HepG2 (cell line): ENCODE measurements around the gene COX4I2. TPM values are rescaled to one million over a fixed set of nuclear protein-coding genes. Genes with fewer than 3 reads are reported as not detected.

Experiments
- CAMTA2 ChIP-seq: sonication (generic); formaldehyde crosslinking; IDR thresholded peaks from 2 replicates; pipeline ENCODE4 v1.4.0; 2020; ENCODE audit warnings: mild to moderate bottlenecking, missing genetic modification reagents, borderline replicate concordance
- FOXO1 ChIP-seq: sonication (generic); formaldehyde crosslinking; IDR thresholded peaks from 2 replicates; pipeline ENCODE4 v1.4.0; 2020; ENCODE audit warnings: missing genetic modification reagents
- FOXP1 ChIP-seq, 2 experiments: fragments of 450-650 bp in 1 of 2; IDR thresholded peaks; 2 replicates each; pipeline ENCODE4 v1.6.1; 2017 to 2018; ENCODE audit warnings: antibody characterized with exemption in 1 of 2
- GABPB1 ChIP-seq: IDR thresholded peaks from 2 replicates; pipeline ENCODE4 v1.6.1; 2016; ENCODE audit warnings: mild to moderate bottlenecking, missing genetic modification reagents, moderate library complexity, missing compliant biosample characterization
- GATA4 ChIP-seq: sonication (generic); IDR thresholded peaks from 2 replicates; pipeline ENCODE4 v1.6.1; 2016; ENCODE audit warnings: antibody characterized with exemption, low read depth, borderline replicate concordance
- LCORL ChIP-seq, 2 experiments: fragments of 450-650 bp in 1 of 2; sonication (generic) in 1 of 2; formaldehyde crosslinking in 1 of 2; IDR thresholded peaks; 2 replicates each; pipeline versions ENCODE4 v1.5.0 to v1.6.1; 2017 to 2020; ENCODE audit warnings: antibody characterized with exemption in 1 of 2, missing genetic modification reagents in 1 of 2
- PHF20 ChIP-seq: sonication (generic); formaldehyde crosslinking; IDR thresholded peaks from 2 replicates; pipeline ENCODE4 v1.5.0; 2020; ENCODE audit warnings: mild to moderate bottlenecking, missing genetic modification reagents
- RAD21 ChIP-seq: fragments of 450-650 bp; formaldehyde crosslinking; IDR thresholded peaks from 2 replicates; pipeline ENCODE4 v1.5.0; 2020; ENCODE audit warnings: mild to moderate bottlenecking
- SOX6 ChIP-seq, 2 experiments: fragments of 450-650 bp in 1 of 2; sonication (generic) in 1 of 2; formaldehyde crosslinking in 1 of 2; IDR thresholded peaks; 2 replicates each; pipeline versions ENCODE4 v1.4.0 to v1.6.1; 2017 to 2020; ENCODE audit warnings: antibody characterized with exemption in 1 of 2, mild to moderate bottlenecking in 1 of 2, missing genetic modification reagents in 1 of 2
- SP4 ChIP-seq: sonication (generic); formaldehyde crosslinking; IDR thresholded peaks from 2 replicates; pipeline ENCODE4 v1.8.1; 2023; ENCODE audit warnings: mild to moderate bottlenecking, missing genetic modification reagents
- ZFP36 ChIP-seq: fragments of 150-350 bp; IDR thresholded peaks from 2 replicates; pipeline ENCODE4 v1.6.1; 2018; ENCODE audit warnings: borderline replicate concordance, low read length, low read depth; ENCODE audit not compliant: partially characterized antibody
- ZNF746 ChIP-seq: sonication (generic); formaldehyde crosslinking; IDR thresholded peaks from 2 replicates; pipeline ENCODE4 v1.8.0; 2022; ENCODE audit warnings: mild to moderate bottlenecking, missing genetic modification reagents
- polyA plus RNA-seq, 8 experiments: library from polyadenylated mRNA; depleted of rRNA in 3 of 8; stranded (reverse) in 7 of 8; unstranded in 1 of 8; fragments of >200 nt; fragmentation: Illumina TruSeq in 4 of 8; extraction: Trizol in 4 of 8; gene quantifications; 2 replicates each; pipeline versions ENCODE4 v1.2.1 to v1.2.3, GENCODE V29; 2011 to 2016; ENCODE audit warnings: low read depth in 4 of 8, missing spikeins in 1 of 8, mixed read lengths in 1 of 8; ENCODE audit not compliant: insufficient read depth in 1 of 8
- total RNA-seq, 5 experiments: library from RNA; depleted of rRNA; stranded (reverse); fragments of >200 nt; fragmentation: Illumina TruSeq; extraction: Trizol; gene quantifications; 2 replicates each; pipeline ENCODE4 v1.2.3, GENCODE V29; 2016; ENCODE audit warnings: low read depth in 1 of 5
- TF ChIP-seq, protein P1 (sequence below): sonication (generic); formaldehyde crosslinking; IDR thresholded peaks from 2 replicates; pipeline ENCODE4 v1.4.0; 2020; ENCODE audit warnings: mild to moderate bottlenecking, missing genetic modification reagents
- TF ChIP-seq, protein P2 (sequence below): IDR thresholded peaks from 2 replicates; pipeline ENCODE4 v1.6.1; 2016; ENCODE audit warnings: missing compliant biosample characterization, missing genetic modification reagents, borderline replicate concordance
- TF ChIP-seq, protein P3 (sequence below): sonication (generic); formaldehyde crosslinking; IDR thresholded peaks from 2 replicates; pipeline ENCODE4 v1.5.1; 2020; ENCODE audit warnings: mild to moderate bottlenecking, missing genetic modification reagents, borderline replicate concordance
- TF ChIP-seq, protein P4 (sequence below): sonication (generic); formaldehyde crosslinking; IDR thresholded peaks from 2 replicates; pipeline ENCODE4 v1.4.0; 2020; ENCODE audit warnings: missing genetic modification reagents, borderline replicate concordance

COX4I2 gene
- total and polyA plus RNA-seq, 2 of the 13 experiments (the other 11 are each of a cell fraction or from before 2014, with no cell fraction given): 1.1 TPM; not detected in 1

DNA sequence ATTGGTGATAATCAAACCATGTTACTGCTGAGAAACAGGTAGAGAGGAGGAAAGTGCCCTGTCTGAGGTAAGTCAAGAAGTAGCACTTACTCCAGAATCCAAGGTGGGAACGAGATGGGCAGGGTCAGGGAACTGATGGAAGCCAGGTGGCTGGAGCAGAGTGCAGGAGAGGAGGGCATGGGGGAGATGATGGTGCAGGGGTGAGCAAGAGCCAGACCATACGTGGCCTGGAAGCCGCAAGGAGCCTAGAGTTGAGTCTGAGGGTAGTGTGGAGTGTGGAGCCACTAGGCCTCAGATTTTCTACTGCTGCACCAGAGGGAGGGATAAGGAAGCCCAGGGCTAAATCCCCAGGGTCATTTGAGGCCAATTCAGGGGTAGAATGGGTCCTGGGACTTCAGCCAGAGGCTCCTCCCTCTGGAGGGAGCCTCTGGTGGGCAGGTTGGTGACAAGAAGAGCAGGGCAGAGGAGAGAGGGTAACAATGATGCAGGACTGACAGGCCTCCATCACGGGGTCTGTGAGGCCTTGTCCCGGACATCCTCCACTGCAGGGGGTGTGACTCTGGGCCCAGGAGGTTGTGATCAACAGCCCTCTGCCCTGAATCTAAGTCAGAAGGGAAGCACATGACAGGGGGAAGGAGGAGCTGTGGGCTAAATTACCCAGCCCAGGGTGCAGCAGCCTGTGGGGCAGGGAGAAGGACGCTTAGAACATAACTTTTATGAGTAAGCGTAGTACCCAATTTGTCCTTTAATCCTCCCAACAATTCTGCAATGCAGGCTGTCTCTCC, 28.7 kb downstream of the COX4I2 start (continued):
- TF ChIP-seq FOXP1 (IDR thresholded peaks at IDR 0.05) (no peak), FOXP1 (CRISPR knock-in tag; IDR thresholded peaks at IDR 0.05) (no peak), SOX6 (IDR thresholded peaks at IDR 0.05) (no peak), SOX6 (CRISPR knock-in tag; IDR thresholded peaks at IDR 0.05) (no peak), RAD21 (CRISPR knock-in tag) (no peak), FOXO1 (CRISPR knock-in tag) (no peak), ZFP36 (no peak), LCORL (IDR thresholded peaks at IDR 0.05) (no peak), LCORL (CRISPR knock-in tag; IDR thresholded peaks at IDR 0.05) (no peak), CAMTA2 (CRISPR knock-in tag) (no peak), GATA4 (no peak), SP4 (CRISPR knock-in tag) (peak; percentile 22; the same call in 1 of the 2 replicates), ZNF746 (CRISPR knock-in tag) (no peak), PHF20 (CRISPR knock-in tag) (no peak), GABPB1 (CRISPR knock-in tag) (no peak)
- TF ChIP-seq, protein P1, sequence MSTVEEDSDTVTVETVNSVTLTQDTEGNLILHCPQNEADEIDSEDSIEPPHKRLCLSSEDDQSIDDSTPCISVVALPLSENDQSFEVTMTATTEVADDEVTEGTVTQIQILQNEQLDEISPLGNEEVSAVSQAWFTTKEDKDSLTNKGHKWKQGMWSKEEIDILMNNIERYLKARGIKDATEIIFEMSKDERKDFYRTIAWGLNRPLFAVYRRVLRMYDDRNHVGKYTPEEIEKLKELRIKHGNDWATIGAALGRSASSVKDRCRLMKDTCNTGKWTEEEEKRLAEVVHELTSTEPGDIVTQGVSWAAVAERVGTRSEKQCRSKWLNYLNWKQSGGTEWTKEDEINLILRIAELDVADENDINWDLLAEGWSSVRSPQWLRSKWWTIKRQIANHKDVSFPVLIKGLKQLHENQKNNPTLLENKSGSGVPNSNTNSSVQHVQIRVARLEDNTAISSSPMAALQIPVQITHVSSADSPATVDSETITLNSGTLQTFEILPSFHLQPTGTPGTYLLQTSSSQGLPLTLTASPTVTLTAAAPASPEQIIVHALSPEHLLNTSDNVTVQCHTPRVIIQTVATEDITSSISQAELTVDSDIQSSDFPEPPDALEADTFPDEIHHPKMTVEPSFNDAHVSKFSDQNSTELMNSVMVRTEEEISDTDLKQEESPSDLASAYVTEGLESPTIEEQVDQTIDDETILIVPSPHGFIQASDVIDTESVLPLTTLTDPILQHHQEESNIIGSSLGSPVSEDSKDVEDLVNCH (CRISPR knock-in tag): no peak
- TF ChIP-seq, protein P2, sequence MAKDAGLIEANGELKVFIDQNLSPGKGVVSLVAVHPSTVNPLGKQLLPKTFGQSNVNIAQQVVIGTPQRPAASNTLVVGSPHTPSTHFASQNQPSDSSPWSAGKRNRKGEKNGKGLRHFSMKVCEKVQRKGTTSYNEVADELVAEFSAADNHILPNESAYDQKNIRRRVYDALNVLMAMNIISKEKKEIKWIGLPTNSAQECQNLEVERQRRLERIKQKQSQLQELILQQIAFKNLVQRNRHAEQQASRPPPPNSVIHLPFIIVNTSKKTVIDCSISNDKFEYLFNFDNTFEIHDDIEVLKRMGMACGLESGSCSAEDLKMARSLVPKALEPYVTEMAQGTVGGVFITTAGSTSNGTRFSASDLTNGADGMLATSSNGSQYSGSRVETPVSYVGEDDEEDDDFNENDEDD: no peak
- TF ChIP-seq, protein P3, sequence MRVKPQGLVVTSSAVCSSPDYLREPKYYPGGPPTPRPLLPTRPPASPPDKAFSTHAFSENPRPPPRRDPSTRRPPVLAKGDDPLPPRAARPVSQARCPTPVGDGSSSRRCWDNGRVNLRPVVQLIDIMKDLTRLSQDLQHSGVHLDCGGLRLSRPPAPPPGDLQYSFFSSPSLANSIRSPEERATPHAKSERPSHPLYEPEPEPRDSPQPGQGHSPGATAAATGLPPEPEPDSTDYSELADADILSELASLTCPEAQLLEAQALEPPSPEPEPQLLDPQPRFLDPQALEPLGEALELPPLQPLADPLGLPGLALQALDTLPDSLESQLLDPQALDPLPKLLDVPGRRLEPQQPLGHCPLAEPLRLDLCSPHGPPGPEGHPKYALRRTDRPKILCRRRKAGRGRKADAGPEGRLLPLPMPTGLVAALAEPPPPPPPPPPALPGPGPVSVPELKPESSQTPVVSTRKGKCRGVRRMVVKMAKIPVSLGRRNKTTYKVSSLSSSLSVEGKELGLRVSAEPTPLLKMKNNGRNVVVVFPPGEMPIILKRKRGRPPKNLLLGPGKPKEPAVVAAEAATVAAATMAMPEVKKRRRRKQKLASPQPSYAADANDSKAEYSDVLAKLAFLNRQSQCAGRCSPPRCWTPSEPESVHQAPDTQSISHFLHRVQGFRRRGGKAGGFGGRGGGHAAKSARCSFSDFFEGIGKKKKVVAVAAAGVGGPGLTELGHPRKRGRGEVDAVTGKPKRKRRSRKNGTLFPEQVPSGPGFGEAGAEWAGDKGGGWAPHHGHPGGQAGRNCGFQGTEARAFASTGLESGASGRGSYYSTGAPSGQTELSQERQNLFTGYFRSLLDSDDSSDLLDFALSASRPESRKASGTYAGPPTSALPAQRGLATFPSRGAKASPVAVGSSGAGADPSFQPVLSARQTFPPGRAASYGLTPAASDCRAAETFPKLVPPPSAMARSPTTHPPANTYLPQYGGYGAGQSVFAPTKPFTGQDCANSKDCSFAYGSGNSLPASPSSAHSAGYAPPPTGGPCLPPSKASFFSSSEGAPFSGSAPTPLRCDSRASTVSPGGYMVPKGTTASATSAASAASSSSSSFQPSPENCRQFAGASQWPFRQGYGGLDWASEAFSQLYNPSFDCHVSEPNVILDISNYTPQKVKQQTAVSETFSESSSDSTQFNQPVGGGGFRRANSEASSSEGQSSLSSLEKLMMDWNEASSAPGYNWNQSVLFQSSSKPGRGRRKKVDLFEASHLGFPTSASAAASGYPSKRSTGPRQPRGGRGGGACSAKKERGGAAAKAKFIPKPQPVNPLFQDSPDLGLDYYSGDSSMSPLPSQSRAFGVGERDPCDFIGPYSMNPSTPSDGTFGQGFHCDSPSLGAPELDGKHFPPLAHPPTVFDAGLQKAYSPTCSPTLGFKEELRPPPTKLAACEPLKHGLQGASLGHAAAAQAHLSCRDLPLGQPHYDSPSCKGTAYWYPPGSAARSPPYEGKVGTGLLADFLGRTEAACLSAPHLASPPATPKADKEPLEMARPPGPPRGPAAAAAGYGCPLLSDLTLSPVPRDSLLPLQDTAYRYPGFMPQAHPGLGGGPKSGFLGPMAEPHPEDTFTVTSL (CRISPR knock-in tag): no peak
- TF ChIP-seq, protein P4, sequence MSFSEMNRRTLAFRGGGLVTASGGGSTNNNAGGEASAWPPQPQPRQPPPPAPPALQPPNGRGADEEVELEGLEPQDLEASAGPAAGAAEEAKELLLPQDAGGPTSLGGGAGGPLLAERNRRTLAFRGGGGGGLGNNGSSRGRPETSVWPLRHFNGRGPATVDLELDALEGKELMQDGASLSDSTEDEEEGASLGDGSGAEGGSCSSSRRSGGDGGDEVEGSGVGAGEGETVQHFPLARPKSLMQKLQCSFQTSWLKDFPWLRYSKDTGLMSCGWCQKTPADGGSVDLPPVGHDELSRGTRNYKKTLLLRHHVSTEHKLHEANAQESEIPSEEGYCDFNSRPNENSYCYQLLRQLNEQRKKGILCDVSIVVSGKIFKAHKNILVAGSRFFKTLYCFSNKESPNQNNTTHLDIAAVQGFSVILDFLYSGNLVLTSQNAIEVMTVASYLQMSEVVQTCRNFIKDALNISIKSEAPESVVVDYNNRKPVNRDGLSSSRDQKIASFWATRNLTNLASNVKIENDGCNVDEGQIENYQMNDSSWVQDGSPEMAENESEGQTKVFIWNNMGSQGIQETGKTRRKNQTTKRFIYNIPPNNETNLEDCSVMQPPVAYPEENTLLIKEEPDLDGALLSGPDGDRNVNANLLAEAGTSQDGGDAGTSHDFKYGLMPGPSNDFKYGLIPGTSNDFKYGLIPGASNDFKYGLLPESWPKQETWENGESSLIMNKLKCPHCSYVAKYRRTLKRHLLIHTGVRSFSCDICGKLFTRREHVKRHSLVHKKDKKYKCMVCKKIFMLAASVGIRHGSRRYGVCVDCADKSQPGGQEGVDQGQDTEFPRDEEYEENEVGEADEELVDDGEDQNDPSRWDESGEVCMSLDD: no peak
